HG02938 (cell line): ENCODE results near the gene PTPRN2.

Source experiments
- ATAC-seq: cut with Tn5 transposase; IDR thresholded peaks from one replicate; pipeline ENCODE4 v1.9.1; 2021; ENCODE audit warnings: mild to moderate bottlenecking, moderate library complexity; ENCODE audit not compliant: unreplicated experiment

Gene PTPRN2

DNA sequence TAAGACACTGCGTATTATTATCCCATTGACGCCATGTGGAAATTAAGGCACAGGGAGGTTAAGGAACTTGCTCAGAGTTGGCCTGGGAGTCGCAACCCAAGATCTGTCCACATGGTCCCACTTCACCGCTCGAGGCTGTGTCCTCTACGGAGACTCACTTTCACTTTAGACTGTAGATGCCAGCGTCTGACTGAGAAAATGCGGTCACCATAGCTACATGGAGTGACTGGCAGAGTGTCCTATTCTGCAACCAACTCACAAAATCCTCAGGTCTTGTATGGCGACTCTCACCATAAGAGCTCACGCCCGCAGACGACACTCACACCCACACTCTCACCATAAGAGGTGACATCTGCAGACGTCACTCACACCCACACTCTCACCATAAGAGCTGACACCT, 257.9 kb downstream of the PTPRN2 start:
- ATAC-seq, result no peak

DNA sequence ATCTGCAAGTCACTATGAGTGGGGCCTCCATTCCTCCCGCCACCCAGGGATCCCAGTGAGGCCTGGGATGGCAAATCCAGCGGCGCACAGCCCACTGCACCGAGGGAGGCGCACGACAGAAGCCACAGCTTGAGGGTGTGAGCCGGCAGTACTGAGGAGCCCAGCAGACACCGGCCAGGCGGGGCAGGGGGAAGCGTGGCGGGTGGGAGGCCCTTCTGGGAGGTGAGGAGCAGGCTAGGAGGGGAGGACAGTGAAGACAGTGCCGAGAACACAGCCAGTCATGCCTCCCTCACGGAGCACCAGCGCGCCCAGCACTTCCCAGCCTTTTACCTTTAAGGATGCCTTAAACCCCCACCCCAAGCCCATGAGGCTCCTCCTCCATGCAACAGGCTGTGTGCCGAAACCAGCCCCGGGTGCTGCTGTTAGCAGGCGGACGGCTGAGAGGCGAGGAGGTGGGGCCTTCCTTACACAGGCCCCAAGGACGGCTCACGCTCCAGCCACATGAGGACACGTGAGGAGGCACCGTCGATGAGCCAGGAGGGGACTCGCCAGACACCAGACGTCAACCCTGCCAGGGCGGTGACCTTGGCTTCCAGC, 258.5 kb downstream of the PTPRN2 start:
- ATAC-seq, result no peak

- ATAC-seq, result no peak
Observed at GRCh38 chr7:158328376-158329013, 259.1 kb downstream of the PTPRN2 start.

DNA sequence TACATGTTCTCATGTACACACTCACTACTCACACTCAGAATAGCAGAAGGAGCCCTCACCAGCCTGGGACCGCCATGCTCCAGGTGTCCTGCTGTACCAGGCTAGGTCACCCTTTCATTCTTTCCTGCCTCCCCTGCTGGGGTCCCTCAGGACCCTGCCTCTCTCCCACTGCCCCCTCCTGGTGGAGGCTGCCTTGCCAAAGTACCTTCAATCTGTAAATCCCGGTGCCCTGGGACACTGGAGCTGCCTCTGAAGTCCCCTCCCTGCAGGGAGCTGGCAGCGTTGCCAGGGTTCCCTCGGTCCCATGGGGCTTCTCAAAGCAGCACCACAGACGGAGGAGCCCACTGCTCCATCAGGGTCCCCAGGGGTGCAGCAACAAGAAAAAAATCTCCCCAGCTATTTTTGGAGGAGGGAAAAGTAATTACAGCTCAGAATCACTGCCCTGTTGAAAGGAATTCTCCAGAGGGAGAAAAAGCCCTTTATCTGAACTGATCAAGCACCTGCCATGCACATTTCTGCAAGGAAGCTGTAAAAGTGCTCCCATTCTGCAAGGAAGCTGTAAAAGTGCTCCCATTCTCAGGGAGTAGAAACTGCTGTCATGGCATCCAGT, 259.9 kb downstream of the PTPRN2 start:
- ATAC-seq, result no peak

DNA sequence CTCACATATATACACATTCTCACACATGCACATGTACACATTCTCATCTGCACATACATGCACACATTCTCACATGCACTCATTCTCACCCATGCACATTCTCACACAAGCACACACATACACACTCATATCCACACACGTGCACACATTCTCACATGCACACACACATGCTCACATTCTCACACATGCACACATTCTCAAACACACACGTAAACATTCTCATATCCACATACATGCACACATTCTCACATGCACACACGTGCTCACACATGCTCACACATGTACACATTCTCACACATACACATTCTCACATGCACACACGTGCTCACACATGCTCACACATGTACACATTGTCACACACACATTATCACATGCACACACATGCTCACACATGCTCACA, 260.6 kb downstream of the PTPRN2 start:
- no peak for ATAC-seq

DNA sequence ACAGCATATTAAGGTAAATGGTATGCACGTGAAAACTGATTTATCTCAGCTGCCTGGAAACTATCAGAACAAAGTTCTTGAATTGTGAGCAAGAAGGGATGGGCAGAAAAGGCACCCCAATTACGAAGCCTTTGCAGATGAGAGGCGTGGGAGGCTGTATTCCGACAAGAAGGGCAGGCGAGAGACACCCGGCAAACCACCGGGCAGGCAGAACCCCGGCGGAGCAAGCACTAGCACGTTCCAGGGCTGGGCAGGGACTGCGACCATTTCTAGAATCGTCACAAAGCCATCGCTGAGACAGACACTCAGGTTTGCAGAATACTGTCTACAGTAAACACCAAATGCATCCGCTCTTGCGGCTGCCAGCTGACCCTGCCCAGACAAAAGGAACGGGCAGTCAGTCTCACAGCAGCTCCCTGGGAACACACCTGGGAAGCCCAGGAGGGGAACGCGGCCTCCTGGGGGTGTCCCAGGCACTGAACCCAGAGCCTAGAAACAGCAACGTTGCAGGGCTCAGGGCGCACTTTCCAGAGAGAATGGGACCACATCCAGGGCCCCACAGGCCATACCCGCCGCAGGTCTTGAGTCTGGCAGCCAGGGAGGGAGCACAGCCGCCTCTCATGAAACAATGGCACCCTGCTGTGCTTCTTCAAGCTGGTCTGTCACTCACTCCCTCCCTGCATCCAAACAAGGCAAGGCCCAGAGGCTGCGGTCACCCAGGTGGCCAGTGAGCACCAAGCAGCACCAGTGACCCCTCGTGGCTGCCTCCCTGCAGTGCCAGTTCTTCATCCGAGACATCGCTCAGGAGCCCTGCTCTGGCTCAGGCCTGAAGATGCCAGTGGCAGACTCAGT, 261.9 kb downstream of the PTPRN2 start:
- no peak for ATAC-seq

DNA sequence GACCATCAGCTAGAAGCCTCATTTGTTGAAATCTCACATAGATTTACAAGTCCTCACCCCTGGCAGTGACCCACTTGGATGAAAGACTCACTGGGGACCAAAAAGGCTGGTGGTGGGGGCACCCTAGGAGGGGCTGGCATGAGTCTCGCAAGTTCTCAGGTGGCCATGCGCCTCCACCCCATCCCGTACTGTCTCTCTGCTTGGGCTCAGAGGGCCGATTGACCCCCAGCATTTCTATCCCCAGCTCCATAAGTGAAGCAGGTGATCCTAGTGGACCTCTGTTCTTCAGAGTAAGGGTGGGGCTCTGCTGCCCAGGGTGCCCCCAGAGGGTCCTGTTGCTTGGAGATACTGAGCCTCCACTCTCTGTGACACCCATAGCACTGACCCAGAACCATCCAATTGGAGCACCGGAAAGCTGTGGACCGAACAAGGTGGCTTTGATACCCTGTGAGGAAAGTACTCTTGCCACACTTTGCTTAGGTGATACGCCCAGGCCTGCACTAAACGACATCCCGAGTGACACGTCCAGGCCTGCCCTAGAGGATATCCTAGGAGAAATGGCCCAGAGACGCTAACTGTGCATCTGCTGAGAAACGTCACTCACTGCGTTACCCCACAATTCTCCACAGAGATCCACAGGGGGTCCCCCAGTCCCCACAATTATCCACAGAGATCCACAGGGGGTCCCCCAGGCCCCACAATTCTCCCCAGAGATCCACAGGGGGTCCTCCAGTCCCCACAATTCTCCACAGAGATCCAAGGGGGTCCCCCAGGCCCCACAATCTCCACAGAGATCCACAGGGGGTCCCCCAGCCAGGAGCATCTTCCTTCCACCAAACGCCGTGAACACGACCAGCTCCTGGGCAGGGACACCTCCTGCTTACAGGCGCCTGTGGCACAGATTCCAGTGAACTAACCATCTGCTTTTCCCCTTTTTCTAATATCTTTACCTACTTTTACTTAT, 262.9 kb downstream of the PTPRN2 start:
- ATAC-seq, result no peak

- ATAC-seq, result no peak
Observed at GRCh38 chr7:158323741-158324396, 263.8 kb downstream of the PTPRN2 start.

DNA sequence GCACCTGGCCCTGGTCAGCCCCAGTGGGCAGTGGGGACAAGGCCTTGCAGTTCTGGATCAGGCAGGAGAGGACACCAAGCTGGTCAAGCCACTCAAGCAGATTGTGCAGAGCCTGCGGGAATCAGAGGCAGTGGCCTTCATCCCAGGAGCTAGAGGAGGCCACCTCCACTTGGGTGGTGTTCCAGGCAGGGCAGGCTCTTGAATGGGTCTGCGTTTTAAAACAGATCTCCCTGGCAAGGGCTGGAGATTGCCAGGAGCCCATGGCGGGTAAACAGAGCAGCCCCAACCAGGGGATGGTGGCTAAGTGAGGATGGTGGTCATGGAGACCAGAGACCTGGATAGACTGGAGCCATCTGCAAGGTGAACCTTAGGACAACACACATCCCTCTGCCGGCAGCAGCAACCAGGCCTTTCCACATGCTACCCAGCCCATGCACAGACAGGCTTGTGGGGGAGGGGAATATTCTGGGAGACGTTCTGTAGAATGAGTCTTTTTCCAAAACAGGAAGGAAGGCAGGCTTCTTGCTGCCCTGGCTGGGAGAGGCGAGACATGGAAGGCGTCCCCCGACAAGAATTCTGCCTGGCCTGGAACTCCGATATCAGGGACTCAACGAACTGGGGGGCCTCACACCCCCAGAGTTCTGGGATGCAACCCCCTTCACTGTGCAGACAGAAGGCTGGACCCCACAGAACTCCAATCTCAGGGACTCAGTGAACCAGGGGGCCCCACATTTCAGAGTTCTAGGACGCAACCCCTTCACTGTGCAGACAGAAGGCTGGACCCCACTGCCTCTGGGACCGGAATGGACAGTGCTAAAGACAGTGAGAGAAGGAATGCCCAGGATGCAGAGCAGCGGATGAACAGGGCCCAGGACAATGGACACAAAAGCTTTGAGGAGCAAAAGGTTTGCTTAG, 264.8 kb downstream of the PTPRN2 start:
- no peak for ATAC-seq

GRCh38 chr7:158321936-158322615, 265.5 kb downstream of the PTPRN2 start:
- no peak for ATAC-seq

DNA sequence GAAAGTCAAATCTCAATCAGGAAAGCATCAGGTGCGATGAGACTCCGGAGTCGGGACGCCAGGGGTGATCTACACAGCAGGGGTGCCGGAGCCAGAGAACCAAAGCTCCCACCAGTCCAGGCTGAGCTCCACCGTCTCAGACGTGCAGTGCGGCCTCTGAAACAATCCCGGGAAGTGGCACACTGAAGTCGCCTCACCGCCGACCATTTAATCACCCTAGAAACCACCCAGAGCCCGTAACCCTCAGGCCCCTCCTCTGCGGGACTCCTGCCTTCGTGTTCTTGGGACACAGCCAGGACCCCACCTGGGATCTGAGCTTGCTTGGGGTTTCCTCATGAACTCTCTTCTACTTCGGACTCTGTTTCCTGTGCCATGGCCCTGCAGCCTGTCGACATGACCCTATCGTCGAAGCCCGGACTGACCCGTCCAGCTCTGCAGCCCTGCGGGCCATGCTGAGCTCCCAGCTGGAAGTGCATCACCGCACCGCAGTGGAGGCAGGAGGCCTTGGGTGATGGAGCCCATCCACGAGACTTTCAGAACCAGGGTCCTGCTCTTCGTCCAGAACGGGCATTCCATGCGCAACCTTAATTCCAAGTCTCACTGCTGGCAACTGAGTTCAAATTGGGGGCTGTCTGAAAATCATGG, 266.4 kb downstream of the PTPRN2 start:
- no peak for ATAC-seq

GRCh38 chr7:158320328-158320727, 267.3 kb downstream of the PTPRN2 start:
- no peak for ATAC-seq

DNA sequence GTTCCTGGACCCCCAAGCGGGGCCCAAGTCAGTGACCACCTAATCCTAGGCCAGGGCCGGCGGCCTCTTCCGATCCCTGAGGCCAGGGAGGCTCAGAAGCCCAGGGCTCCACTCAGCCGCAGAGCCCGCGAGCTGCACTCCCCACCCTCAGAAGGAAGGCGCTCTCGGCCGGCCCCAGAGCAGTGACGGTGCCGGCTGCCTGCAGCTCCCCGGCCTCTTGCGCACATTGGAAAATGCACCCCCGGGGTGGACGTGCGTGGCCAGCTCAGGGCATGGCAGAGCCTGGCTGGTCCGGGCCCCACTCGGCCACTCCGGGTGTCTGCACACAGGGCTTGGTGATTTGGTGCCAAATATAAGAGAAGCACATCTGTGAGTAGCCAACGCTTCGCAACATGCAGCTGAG, 269.1 kb downstream of the PTPRN2 start:
- no peak for ATAC-seq

GRCh38 chr7:158317238-158318205, 270.1 kb downstream of the PTPRN2 start:
- ATAC-seq, result no peak

GRCh38 chr7:158316466-158317031, 271.1 kb downstream of the PTPRN2 start:
- no peak for ATAC-seq

GRCh38 chr7:158315881-158316280, 271.7 kb downstream of the PTPRN2 start:
- ATAC-seq, result no peak
